ENCODE measurements around the gene NR2F2.

DNA sequence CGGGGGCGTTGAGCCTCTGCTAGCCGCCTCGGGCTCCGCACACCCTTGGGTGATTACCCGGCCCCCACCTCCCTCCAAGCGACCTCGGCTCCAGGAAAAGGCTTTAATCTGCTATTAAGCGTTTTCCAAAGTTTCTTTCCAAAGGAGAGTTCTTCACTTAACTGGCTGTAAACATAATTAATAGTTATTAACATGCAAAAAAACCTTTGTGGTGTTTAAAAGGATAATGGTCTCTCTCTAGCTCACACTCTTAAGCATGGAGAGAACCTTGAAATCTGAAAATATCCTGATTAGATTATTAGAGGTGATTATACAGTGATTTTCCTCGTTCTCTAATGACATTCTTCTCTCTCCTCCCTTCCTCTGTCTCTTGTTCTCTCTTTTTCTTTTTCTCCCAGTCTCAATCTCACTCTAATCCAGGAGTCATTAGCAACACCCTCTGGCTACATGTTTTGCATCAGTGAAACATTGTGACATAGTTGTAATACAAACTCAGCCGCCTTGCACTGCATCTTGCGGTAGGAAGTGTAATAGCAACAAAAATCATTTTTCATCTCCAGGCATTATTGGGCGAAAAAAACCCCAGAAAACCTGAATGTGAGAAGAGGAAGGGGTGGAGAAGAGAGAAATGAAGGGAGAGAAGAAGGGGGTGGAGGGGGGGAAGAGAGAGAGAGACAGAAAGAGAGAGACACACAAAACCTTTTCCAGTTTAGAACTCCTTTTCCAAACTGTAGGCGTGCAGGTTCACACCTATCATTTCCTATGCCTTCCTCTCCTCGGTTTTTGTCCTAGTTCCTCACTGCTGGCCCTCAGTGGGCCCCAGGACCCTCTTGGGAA, 24.4 kb downstream of the NR2F2 start:
- no peak for TF ChIP-seq GATA3 (IDR thresholded peaks at IDR 0.05; ENCODE audit: low read depth, low read length)
- TF ChIP-seq GATA2 (IDR thresholded peaks at IDR 0.05; ENCODE audit: low read depth, low read length) = no peak

All from SH-SY5Y (cell line).